Psoas muscle (tissue), 8 donors: ENCODE results near the gene SV2B. TPM values are rescaled to one million over a fixed set of nuclear protein-coding genes. Genes with fewer than 3 reads are reported as not detected.

ENCODE experiments used
- ATAC-seq, 4 donors: fragments of 200-7000 bp; cut with Tn5 transposase; one replicate each; pipeline ENCODE4 v1.9.1; 2020; ENCODE audit warnings: moderate library complexity in 3 of 4, mild to moderate bottlenecking in 2 of 4
- DNase-seq, 2 donors: peaks; one replicate each; pipeline ENCODE4 v3.0.0-alpha.2; 2020
- H3K27ac ChIP-seq: fragments of 200-600 bp; one replicate; pipeline ENCODE4 v1.8.0; 2022
- H3K27me3 ChIP-seq, 3 donors: fragments of 200-600 bp in 1 of 3; one replicate each; pipeline versions ENCODE4 v1.6.1 to v1.8.0; 2013 to 2022; ENCODE audit warnings: low read length in 2 of 3, mild to moderate bottlenecking in 2 of 3, moderate library complexity in 1 of 3; ENCODE audit not compliant: insufficient read depth in 3 of 3
- H3K36me3 ChIP-seq, 2 donors: fragments of 200-600 bp in 1 of 2; one replicate each; pipeline versions ENCODE4 v1.6.1 to v1.8.0; 2013 to 2022; ENCODE audit warnings: low read depth in 1 of 2, mild to moderate bottlenecking in 1 of 2, moderate library complexity in 1 of 2; ENCODE audit not compliant: insufficient read depth in 1 of 2
- H3K4me1 ChIP-seq: fragments of 200-600 bp; one replicate; pipeline ENCODE4 v1.8.0; 2022
- H3K4me3 ChIP-seq: fragments of 200-600 bp; one replicate; pipeline ENCODE4 v1.8.0; 2022; ENCODE audit warnings: mild to moderate bottlenecking
- H3K9me3 ChIP-seq: fragments of 200-600 bp; one replicate; pipeline ENCODE4 v1.8.0; 2022
- CTCF ChIP-seq: fragments of 200-600 bp; IDR thresholded peaks from one replicate; pipeline ENCODE4 v1.8.0; 2022; ENCODE audit warnings: antibody characterized with exemption
- WGBS, 3 donors: extraction: QIAGEN DNeasy Blood & Tissue Kit; methylation state at CpG; one replicate each; pipeline versions ENCODE4 v1.1.6 to v1.1.7; 2013; 5-methylcytosine and 5-hydroxymethylcytosine counted together
- intact Hi-C, 2 donors: fragments of 100-400 bp; cut with DNase I; formaldehyde crosslinking; loops; one replicate each; pipeline versions ENCODE4 v1.11.0 to v1.14.2; 2022
- polyA plus RNA-seq, 3 donors: library from polyadenylated mRNA; stranded (reverse); fragments of 200-250 nt; gene quantifications; one replicate each; pipeline ENCODE4 v1.2.3, GENCODE V29; 2013
- total RNA-seq, 4 donors: library from RNA; stranded (reverse); fragmentation: NEBNext Ultra II Directional in 2 of 4; extraction: Animal tissue kit (Norgen Biotek cat#: 25700) in 2 of 4; gene quantifications; one replicate each; pipeline versions ENCODE4 v1.2.1 to v1.2.4, GENCODE V29; 2021 to 2023
- donor health status: healthy with polysubstance abuse.
- donor health status: DM: no; HTN: no; CAD: no; lungs with moderate emphysema.
- donor health status: Bipolar disorder and iron deficiency.
- donor health status: healthy.
- donor health status: DM: yes; HTN: yes; CAD: no.
- donor health status: DM: no; HTN: no; CAD: no.
- donor health status: DM: no; HTN: no; CAD: no.
- donor health status: DM: yes; HTN: yes; CAD: no.

The SV2B gene
- total and polyA plus RNA-seq, 7 donors, result 0.25 to 10.1 (median 2.1) TPM

- DNase-seq, result no peak
- ATAC-seq, result peak in 2 of 4 donors; percentile 30 to 32
- Histone ChIP-seq H3K4me1 (peaks cover 12% of the 10 kb centered on the region), H3K4me3 (no peak overlapping the region), H3K36me3 (no peaks in the 10 kb centered on the region), H3K9me3 (no peaks in the 10 kb centered on the region), H3K27ac (peak overlapping the region; percentile 30), H3K27me3 (peaks cover 0 to 6% (median 2%) of the 10 kb centered on the region in 3 donors)
- intact Hi-C loops, result loop anchor here in 1 of 2 donors (5.0 kb wide), 1 partner anchor 106 kb away; no protein-coding TSS in a partner anchor
- no peak for TF ChIP-seq CTCF
- WGBS, 3 donors, result 24 to 31% (median 30%) methylated on average over 9 of the region's 9 CpGs
Measured at GRCh38 chr15:91116113-91117067, 16.3 kb downstream of the SV2B start.

GRCh38 chr15:91117375-91117774, 17.3 kb downstream of the SV2B start:
- ATAC-seq, result peak; percentile 45 to 90 (median 60)
- H3K4me1 ChIP-seq, result peaks cover 12% of the 10 kb centered on the region
- TF ChIP-seq CTCF, result no peak
- 81 to 93% (median 86%) methylated on average over 1 of the region's 1 CpG for WGBS, 3 donors
- no peak overlapping the region for H3K4me3 ChIP-seq
- H3K9me3 ChIP-seq, result no peaks in the 10 kb centered on the region
- H3K27ac ChIP-seq, result peak overlapping the region; percentile 61
- no peak for DNase-seq
- intact Hi-C loops, result loop anchor here in 1 of 2 donors (5.0 kb wide), 1 partner anchor 105 kb away; no protein-coding TSS in a partner anchor
- peaks cover 0 to 2% (median 2%) of the 10 kb centered on the region in 3 donors for H3K27me3 ChIP-seq
- no peaks in the 10 kb centered on the region for H3K36me3 ChIP-seq

DNA sequence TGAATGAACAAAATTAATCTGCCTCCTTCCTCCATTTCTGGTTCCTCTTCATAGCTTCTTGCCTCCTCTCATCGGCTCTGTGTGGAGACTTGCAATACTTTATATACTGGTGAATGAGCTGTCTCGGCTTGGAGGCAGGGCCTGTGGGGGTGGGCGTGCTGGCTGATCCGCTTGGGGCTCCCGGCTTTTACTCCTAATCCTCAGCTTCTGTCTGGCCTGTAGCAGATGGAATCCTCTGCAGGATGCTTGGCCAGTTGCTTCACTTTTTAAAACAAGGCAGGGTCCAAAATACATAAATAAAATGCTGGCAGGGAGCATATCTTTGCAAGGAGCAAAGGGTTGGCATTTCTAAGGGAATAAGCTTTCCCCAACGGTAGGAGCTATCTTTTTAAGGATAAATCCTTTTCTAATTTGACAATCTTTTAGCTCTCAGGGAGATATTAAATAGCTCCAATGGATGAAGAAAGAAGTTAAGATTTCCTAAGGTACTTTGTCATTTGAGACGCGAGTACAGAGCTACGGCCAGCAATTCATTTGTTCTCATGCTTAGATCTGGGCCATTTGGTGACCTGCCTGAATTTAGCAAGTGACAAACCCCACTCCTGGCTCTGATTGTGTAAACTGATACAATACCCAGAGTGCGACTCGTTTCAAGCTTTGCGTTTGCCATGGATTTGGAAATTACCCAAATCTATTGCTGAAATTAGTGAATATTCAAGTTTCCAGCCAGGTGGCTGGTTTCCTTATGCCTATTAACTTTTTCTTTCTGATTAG, 18.9 kb downstream of the SV2B start:
- WGBS, 3 donors, result 15 to 24% (median 22%) methylated on average over 12 of the region's 12 CpGs
- H3K27ac ChIP-seq, result peak overlapping the region; percentile 61
- H3K36me3 ChIP-seq, result no peaks in the 10 kb centered on the region
- TF ChIP-seq CTCF, result no peak
- no peak overlapping the region for H3K4me3 ChIP-seq
- H3K27me3 ChIP-seq, result peaks cover 0 to 2% (median 0%) of the 10 kb centered on the region in 3 donors
- ATAC-seq (peak; percentile 72 to 89 (median 86)), DNase-seq (no peak)
- intact Hi-C loops, result loop anchor here in 1 of 2 donors (5.0 kb wide), 1 partner anchor 103 kb away; no protein-coding TSS in a partner anchor
- H3K4me1 ChIP-seq, result peaks cover 12% of the 10 kb centered on the region
- no peaks in the 10 kb centered on the region for H3K9me3 ChIP-seq

GRCh38 chr15:91122296-91122695, 22.2 kb downstream of the SV2B start:
- H3K27ac ChIP-seq, result no peak overlapping the region
- no peaks in the 10 kb centered on the region for H3K36me3 ChIP-seq
- DNase-seq, result no peak
- intact Hi-C loops, result no loop called here
- TF ChIP-seq CTCF, result no peak
- peaks cover 0 to 23% (median 0%) of the 10 kb centered on the region in 3 donors for H3K27me3 ChIP-seq
- no peaks in the 10 kb centered on the region for H3K9me3 ChIP-seq
- H3K4me3 ChIP-seq, result no peak overlapping the region
- WGBS, 3 donors, result 42 to 61% (median 52%) methylated on average over 1 of the region's 1 CpG
- no peak for ATAC-seq
- peaks cover 12% of the 10 kb centered on the region for H3K4me1 ChIP-seq
